Spleen (tissue), 7 donors: ENCODE results near the gene SPHK1.

Experiments used
- POLR2A ChIP-seq, 3 donors: fragments of 450-650 bp; IDR thresholded peaks; one replicate each; pipeline ENCODE4 v1.5.1; 2017; ENCODE audit warnings: antibody characterized with exemption in 3 of 3, mild to moderate bottlenecking in 1 of 3
- POLR2AphosphoS5 ChIP-seq, 3 donors: sonication (generic); formaldehyde crosslinking; IDR thresholded peaks; one replicate each; pipeline ENCODE4 v1.5.1; 2017; ENCODE audit warnings: antibody characterized with exemption in 3 of 3
- TF ChIP-seq, protein P1 (sequence below), 11 experiments: fragments of 200-600 bp in 7 of 11; fragments of 450-650 bp in 4 of 11; sonication (generic) in 4 of 11; IDR thresholded peaks in 8 of 11; conservative IDR thresholded peaks in 3 of 11; 1 replicate in 7 of 11; 2 replicates in 4 of 11; pipeline versions ENCODE4 v1.4.0 to v1.8.0; 2016 to 2021; ENCODE audit warnings: antibody characterized with exemption in 11 of 11, inconsistent platforms in 4 of 11, mild to moderate bottlenecking in 1 of 11
- donor health status: DM: no; HTN: no; CAD: no; lungs with moderate emphysema.
- donor health status: DM: no; HTN: no; CAD: no.
- donor health status: DM: no; HTN: no; CAD: no.

DNA sequence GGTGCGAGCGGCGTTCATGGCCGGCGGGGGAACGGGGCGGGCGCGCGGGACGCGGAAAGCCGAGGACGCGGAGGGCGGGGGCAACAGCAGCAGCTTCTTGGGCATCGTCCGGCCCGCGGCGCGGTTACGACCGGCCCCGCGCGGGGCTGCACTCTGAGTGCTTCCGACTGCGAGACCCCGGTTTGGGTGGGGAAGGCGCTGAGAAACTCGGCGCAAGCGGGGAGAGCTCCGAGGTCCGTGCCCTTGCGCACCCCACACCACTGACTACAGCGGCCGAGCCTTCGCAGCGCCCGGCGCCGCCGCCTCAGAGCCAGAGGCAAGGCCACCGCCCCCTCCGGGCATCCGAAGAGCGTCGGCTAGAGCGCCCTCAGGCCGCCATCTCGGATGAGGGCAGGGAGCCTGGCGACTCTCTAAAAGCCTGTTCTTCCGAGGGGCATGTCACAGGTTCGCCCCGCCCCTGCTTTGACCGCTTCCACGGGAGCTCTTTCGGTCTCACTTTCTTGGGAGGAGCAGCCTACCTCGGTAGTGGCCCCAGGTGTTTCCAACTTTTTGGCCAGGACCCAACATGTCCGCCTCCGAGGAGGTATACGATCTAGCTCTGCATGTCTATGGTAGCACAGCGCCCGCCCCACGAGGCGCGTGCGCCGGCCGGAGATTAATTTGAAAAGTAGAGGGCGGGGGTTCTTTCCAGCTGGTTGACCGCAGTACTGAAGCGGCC is 30.7 kb upstream of the SPHK1 start, which contains the start of gene PRPSAP1:
- TF ChIP-seq, protein P1, sequence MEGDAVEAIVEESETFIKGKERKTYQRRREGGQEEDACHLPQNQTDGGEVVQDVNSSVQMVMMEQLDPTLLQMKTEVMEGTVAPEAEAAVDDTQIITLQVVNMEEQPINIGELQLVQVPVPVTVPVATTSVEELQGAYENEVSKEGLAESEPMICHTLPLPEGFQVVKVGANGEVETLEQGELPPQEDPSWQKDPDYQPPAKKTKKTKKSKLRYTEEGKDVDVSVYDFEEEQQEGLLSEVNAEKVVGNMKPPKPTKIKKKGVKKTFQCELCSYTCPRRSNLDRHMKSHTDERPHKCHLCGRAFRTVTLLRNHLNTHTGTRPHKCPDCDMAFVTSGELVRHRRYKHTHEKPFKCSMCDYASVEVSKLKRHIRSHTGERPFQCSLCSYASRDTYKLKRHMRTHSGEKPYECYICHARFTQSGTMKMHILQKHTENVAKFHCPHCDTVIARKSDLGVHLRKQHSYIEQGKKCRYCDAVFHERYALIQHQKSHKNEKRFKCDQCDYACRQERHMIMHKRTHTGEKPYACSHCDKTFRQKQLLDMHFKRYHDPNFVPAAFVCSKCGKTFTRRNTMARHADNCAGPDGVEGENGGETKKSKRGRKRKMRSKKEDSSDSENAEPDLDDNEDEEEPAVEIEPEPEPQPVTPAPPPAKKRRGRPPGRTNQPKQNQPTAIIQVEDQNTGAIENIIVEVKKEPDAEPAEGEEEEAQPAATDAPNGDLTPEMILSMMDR (IDR thresholded peaks at IDR 0.05 in 8 of 11, conservative IDR thresholded peaks at IDR 0.05 in 3 of 11) = peak; percentile 18 to 78 (median 59)
- peak in 1 of 3 donors; percentile 63 for TF ChIP-seq POLR2A (IDR thresholded peaks at IDR 0.05)
- TF ChIP-seq POLR2AphosphoS5 (IDR thresholded peaks at IDR 0.05) = peak; percentile 87 to 91 (median 91)
